SU-DHL-6 (cell line): ENCODE measurements around the gene CACNA2D4.

ENCODE experiments used
- CTCF ChIP-seq: fragments of 200-600 bp; sonication (generic); IDR thresholded peaks from one replicate; pipeline ENCODE4 v1.5.1; 2017; ENCODE audit warnings: antibody characterized with exemption, mild to moderate bottlenecking, low read length, moderate library complexity; ENCODE audit not compliant: insufficient read depth, poor library complexity, severe bottlenecking
- EZH2phosphoT487 ChIP-seq: fragments of 200-600 bp; sonication (generic), shearing (Covaris generic); conservative IDR thresholded peaks from 2 replicates; pipeline ENCODE4 v1.6.1; 2018; ENCODE audit warnings: mild to moderate bottlenecking, antibody characterized with exemption, low read length, moderate library complexity, mixed read lengths

DNA sequence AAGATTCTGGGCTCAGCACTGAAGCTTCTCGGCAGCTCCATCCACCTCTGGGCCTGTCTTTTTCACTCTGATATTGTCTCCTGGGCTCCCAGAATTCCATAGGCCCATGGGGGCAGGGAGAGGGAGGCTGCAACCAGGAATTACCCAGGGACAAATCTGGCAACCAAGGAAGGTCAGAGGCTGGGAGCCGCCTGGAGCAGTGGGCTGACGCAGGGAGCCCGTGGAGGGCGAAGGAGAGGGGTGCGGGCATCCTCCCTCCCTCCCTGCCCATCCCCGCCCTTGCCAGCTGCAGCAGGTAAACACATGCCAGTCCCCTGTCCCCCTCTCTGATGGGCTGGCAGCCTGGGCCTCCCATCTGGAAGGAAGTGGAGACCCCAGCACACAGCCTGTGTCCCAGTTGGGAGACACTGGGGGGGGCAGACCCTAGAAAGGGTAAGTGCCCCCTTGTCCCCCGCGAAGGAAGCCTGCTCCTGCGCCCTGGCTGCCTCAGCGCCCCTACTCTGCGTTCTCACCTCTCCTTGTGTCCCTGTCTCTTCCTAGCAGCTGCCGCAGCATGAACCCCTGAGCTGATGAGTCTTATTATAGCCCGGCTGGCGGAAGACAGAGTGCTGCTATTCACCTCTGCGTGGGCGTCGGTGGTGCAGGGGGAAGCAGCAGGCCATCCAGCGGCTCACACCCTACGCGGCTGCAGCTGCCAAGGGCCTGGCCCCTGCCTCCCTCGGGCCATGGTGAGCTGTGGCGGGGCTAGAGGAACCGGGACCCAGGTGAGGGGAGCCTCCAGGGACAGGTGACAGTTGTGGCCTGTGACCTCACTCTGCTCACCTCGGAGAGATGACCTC, 91.4 kb downstream of the CACNA2D4 start:
- no peak for TF ChIP-seq CTCF
- TF ChIP-seq EZH2phosphoT487, result no peak
